ENCODE measurements around the gene PLXNB3. TPM values are rescaled to one million over a fixed set of nuclear protein-coding genes. Genes with fewer than 3 reads are reported as not detected.

The PLXNB3 gene
- total RNA-seq, 2 experiments from 2014 or later: 1.3 to 2.1 TPM

- H3K36me3 Mint-ChIP-seq: no peaks in the 10 kb centered on the region
- DNase-seq (no peak), ATAC-seq (ENCODE audit: low read depth) (no peak)
- peaks cover 12% of the 10 kb centered on the region for H3K27me3 Mint-ChIP-seq
- no peaks in the 10 kb centered on the region for H3K9me3 Mint-ChIP-seq
- H3K27ac Mint-ChIP-seq: no peak overlapping the region
- H3K4me1 Mint-ChIP-seq: peaks cover 2% of the 10 kb centered on the region
- POLR2A ChIA-PET: no interaction called here
- no peak overlapping the region for H3K4me3 Mint-ChIP-seq
Observed at GRCh38 chrX:153750127-153750774, 13.8 kb upstream of the PLXNB3 start.

DNA sequence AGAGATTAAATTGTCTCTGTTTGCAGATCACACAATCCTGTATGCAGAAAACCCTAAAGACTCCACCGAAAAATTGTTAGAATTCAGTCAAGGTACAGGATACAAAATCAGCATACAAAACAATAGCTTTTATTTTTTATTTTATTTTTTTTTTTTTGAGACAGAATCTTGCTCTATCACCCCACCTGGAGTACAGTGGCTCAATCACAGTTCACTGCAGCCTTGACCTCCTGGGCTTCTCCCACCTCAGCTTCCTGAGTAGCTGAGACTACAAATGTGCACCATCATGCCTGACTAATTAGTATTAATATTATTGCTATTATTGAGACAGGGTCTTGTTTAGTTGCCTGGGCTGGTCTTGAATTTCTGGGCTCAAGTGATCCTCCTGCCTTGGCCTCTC, 8.9 kb upstream of the PLXNB3 start:
- Mint-ChIP-seq H3K27ac (no peak overlapping the region), H3K4me1 (peaks cover 2% of the 10 kb centered on the region), H3K27me3 (peaks cover 3% of the 10 kb centered on the region), H3K9me3 (no peaks in the 10 kb centered on the region), H3K36me3 (no peaks in the 10 kb centered on the region), H3K4me3 (no peak overlapping the region)
- ATAC-seq (ENCODE audit: low read depth) (no peak), DNase-seq (no peak)
- POLR2A ChIA-PET: interaction anchor here (0.7 kb wide), 2 partner anchors 16 to 349 kb away, joined by 4 to 10 read pairs; no protein-coding TSS in a partner anchor

- POLR2A ChIA-PET: no interaction called here
- no peak overlapping the region for H3K4me3 Mint-ChIP-seq
- ATAC-seq (ENCODE audit: low read depth) (no peak), DNase-seq (no peak)
- no peaks in the 10 kb centered on the region for H3K27me3 Mint-ChIP-seq
- H3K27ac Mint-ChIP-seq: no peak overlapping the region
- no peaks in the 10 kb centered on the region for H3K36me3 Mint-ChIP-seq
- no peaks in the 10 kb centered on the region for H3K9me3 Mint-ChIP-seq
- peaks cover 8% of the 10 kb centered on the region for H3K4me1 Mint-ChIP-seq
Observed at GRCh38 chrX:153761863-153762262, 2.2 kb upstream of the PLXNB3 start.

- Mint-ChIP-seq H3K4me1 (peaks cover 9% of the 10 kb centered on the region), H3K27me3 (no peaks in the 10 kb centered on the region), H3K27ac (no peak overlapping the region), H3K4me3 (no peak overlapping the region), H3K36me3 (no peaks in the 10 kb centered on the region), H3K9me3 (no peaks in the 10 kb centered on the region)
- no peak for ATAC-seq (ENCODE audit: low read depth)
- DNase-seq: no peak
- POLR2A ChIA-PET: no interaction called here
Observed at GRCh38 chrX:153762626-153763173, 1.3 kb upstream of the PLXNB3 start.

GRCh38 chrX:153763298-153763932, 634 bp upstream of the PLXNB3 start:
- no peak overlapping the region for H3K4me3 Mint-ChIP-seq
- H3K27me3 Mint-ChIP-seq: no peaks in the 10 kb centered on the region
- no peaks in the 10 kb centered on the region for H3K9me3 Mint-ChIP-seq
- peaks cover 9% of the 10 kb centered on the region for H3K4me1 Mint-ChIP-seq
- H3K36me3 Mint-ChIP-seq: no peaks in the 10 kb centered on the region
- POLR2A ChIA-PET: no interaction called here
- ATAC-seq (ENCODE audit: low read depth) (no peak), DNase-seq (no peak)
- no peak overlapping the region for H3K27ac Mint-ChIP-seq

DNA sequence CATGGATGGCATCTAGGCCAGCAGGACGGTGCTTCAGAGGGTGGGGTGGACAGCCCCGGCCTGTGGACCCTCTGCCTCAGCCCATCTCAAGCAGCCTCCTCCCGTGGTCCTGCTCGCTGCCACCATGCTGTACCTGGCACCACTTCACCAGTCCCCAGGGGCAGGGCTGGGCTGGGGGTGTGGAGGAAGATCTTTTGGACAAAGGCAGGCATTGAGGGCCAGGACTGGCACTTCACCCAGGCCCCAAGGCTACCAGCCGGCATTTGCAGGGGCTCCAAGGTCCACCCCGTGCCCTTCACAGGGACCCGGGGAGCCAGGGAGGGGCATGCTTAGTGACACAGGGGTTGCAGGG, 713 bp downstream of the PLXNB3 start:
- H3K27ac Mint-ChIP-seq: no peak overlapping the region
- peaks cover 9% of the 10 kb centered on the region for H3K4me1 Mint-ChIP-seq
- H3K4me3 Mint-ChIP-seq: no peak overlapping the region
- DNase-seq: peak; percentile 27
- H3K36me3 Mint-ChIP-seq: no peaks in the 10 kb centered on the region
- no peaks in the 10 kb centered on the region for H3K9me3 Mint-ChIP-seq
- no peak for ATAC-seq (ENCODE audit: low read depth)
- POLR2A ChIA-PET: no interaction called here
- no peaks in the 10 kb centered on the region for H3K27me3 Mint-ChIP-seq

DNA sequence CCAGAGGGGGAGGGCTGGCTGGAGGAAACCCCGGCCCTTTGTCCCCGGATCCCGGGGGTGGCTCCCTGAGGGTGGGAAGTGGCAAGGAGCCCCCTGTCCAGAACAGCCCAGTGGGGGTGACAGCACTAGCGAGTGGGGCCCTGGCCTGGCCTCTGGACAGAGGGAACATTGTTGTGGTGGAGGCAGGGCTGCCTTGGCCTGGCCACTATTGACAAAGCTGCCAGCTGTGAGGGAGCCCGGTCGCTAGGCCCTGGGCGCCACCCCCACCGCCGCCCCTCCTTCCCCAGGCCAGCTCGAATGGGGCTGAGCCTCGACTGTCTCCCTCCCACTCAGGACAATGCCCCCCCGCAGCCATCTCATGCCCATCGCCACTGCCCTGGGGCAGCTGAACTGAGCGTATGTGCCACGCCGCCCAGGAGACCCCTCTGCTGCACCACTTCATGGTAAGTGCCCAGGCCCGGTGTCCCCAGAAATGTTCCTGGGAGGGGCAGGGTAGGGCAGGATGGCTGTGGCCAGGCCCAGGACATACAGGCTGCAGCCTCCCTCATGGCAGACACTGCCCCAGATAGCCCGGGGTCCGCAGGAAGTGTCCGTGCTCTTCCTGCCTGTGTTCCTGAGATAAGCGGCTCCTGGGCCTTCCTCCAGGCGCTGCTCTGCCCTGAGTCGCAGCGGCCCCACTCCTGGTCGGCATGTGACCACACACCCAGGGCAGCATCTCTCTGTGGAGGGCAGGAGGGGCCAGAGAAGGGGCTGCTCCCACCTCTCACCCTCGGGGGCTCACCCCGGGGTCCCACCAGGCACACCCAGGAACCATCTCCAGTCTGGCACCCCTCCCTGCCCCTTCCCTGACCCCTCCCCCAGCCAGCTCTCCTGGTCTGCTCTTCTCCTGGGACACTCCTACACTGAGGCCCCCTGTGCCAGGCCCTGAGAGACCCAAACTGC, 1.4 kb downstream of the PLXNB3 start:
- H3K4me3 Mint-ChIP-seq: peak overlapping the region; percentile 71

DNA sequence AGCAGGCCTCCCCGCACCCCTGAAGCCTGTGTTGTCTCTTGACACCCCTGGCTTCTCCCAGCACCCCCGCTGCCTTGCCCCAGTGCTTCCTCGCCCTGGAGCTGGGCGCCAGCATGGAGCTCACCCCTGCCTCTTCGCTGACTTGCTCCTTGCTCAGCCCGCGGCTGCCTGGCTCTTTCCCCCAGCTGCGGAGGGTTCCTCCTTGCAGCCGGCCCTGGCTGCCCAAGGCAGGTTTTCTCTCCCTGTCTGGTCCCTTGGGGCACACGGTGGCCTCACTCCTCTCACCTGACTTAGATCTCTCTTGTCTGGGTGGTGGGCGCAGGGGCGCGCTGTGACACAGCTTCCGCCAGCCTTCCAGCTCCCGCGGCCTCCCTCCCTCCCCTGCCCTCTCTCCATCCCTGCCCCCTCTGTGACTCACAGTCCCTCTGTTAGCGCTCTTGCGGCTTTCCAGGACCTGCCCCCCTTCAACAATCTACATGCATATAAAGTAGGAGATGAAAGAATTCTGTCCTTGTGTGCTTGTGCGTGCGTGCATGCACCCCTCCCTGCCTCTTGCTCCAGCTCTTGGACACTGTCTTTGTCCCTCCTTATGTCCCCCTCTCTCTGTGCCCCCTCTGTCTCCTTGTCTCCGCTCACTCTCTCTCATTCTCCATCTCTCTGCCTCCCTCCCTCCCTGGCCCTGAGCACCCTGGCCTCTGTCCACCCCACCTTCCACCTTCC, 2.2 kb downstream of the PLXNB3 start:
- DNase-seq (peak; percentile 41), ATAC-seq (ENCODE audit: low read depth) (peak; percentile 70)
- Mint-ChIP-seq H3K9me3 (no peaks in the 10 kb centered on the region), H3K4me1 (peaks cover 9% of the 10 kb centered on the region), H3K36me3 (no peaks in the 10 kb centered on the region), H3K27ac (peak overlapping the region; percentile 87), H3K27me3 (no peaks in the 10 kb centered on the region), H3K4me3 (peak overlapping the region; percentile 71)
- POLR2A ChIA-PET: no interaction called here

More for the DNA sequence above, 1.4 kb downstream of the PLXNB3 start:
- POLR2A ChIA-PET: no interaction called here
- H3K27ac Mint-ChIP-seq: no peak overlapping the region
- ATAC-seq (ENCODE audit: low read depth) (no peak), DNase-seq (peak; percentile 20)
- H3K27me3 Mint-ChIP-seq: no peaks in the 10 kb centered on the region
- H3K36me3 Mint-ChIP-seq: no peaks in the 10 kb centered on the region
- peaks cover 9% of the 10 kb centered on the region for H3K4me1 Mint-ChIP-seq
- H3K9me3 Mint-ChIP-seq: no peaks in the 10 kb centered on the region

- Mint-ChIP-seq H3K27me3 (no peaks in the 10 kb centered on the region), H3K4me3 (peak overlapping the region; percentile 71), H3K27ac (peak overlapping the region; percentile 87), H3K9me3 (no peaks in the 10 kb centered on the region), H3K36me3 (no peaks in the 10 kb centered on the region), H3K4me1 (peaks cover 9% of the 10 kb centered on the region)
- POLR2A ChIA-PET: no interaction called here
- DNase-seq (peak; percentile 23), ATAC-seq (ENCODE audit: low read depth) (no peak)
Observed at GRCh38 chrX:153766871-153767673, 3.0 kb downstream of the PLXNB3 start.

DNA sequence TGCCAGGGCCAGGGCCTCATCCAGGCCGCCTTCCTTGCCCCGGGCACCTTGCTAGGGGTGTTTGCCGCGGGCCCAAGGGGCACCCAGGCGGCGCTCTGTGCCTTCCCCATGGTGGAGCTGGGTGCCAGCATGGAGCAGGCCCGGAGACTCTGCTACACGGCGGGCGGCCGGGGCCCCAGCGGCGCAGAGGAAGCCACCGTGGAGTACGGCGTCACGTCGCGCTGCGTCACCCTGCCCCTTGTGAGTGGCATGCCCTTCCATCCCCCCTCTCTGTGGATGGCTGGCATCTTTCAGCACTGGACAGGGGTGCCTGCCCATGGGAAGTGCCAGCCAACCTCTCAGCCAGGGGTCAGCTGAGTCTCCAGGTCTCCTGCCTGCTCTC, 3.6 kb downstream of the PLXNB3 start:
- POLR2A ChIA-PET: no interaction called here
- ATAC-seq (ENCODE audit: low read depth): no peak

DNA sequence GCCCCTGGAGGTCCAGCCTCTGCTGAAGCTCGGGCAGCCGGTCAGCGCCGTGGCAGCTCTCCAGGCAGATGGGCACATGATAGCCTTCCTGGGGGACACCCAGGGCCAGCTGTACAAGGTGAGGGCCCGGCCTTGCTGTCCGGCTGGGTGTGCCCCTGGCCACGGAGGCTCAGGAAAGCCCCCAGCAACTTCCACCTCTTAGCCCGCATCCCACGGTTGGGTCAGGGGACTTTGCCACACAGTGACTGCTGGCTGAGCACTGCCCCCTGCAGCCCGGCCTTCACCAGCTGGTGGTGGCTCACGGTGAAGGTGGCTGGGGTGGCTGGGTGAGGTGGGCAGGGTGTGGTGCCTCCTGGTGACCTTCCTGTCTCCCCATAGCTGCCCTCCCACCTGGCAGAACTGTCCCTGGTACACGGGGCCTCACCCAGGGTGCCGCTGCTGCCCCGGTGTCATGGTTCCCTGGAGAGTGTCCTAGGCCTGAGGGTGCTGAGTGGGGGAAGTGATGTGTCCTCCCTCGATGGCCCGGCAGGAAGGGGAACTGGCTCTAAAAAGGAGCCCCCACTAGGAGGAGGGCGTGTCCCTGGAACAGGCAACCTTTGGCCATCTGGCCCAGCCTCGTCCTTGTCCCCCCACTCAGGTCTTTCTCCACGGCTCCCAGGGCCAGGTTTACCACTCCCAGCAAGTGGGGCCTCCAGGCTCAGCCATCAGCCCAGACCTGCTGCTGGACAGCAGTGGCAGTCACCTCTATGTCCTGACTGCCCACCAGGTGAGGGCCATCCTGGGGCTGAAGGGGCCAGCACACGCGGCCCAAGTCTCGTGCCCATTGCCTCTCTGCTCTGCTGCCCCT, 4.5 kb downstream of the PLXNB3 start:
- no peak overlapping the region for H3K4me3 Mint-ChIP-seq
- peaks cover 9% of the 10 kb centered on the region for H3K4me1 Mint-ChIP-seq
- DNase-seq: peak; percentile 25
- no peak for ATAC-seq (ENCODE audit: low read depth)
- no peaks in the 10 kb centered on the region for H3K36me3 Mint-ChIP-seq
- no peaks in the 10 kb centered on the region for H3K27me3 Mint-ChIP-seq
- POLR2A ChIA-PET: no interaction called here
- H3K9me3 Mint-ChIP-seq: no peaks in the 10 kb centered on the region
- no peak overlapping the region for H3K27ac Mint-ChIP-seq

More for the DNA sequence above, 3.6 kb downstream of the PLXNB3 start:
- peak; percentile 24 for DNase-seq
- Mint-ChIP-seq H3K9me3 (no peaks in the 10 kb centered on the region), H3K27me3 (no peaks in the 10 kb centered on the region), H3K4me1 (peaks cover 9% of the 10 kb centered on the region), H3K27ac (no peak overlapping the region), H3K36me3 (no peaks in the 10 kb centered on the region), H3K4me3 (no peak overlapping the region)

All from activated naive CD8-positive, alpha-beta T cell treated with anti-CD3 and anti-CD28 coated beads, Interleukin-2, amount 10 ng/mL, durations not matched to agents 7 days and 5 days (primary cell).